HEK293T (cell line): Measurements from ENCODE around the gene ZNF774.

Experiments
- BHLHE40 ChIP-seq: fragments of 450-650 bp; IDR thresholded peaks from 2 replicates; pipeline ENCODE4 v1.6.1; 2016; ENCODE audit warnings: mild to moderate bottlenecking, moderate library complexity, borderline replicate concordance
- ELF4 ChIP-seq: fragments of 450-650 bp; IDR thresholded peaks from 2 replicates; pipeline ENCODE4 v1.6.1; 2017; ENCODE audit warnings: antibody characterized with exemption
- FOXA1 ChIP-seq: fragments of 450-650 bp; IDR thresholded peaks from 2 replicates; pipeline ENCODE4 v1.6.1; 2016; ENCODE audit warnings: mild to moderate bottlenecking
- FOXM1 ChIP-seq: fragments of 450-650 bp; IDR thresholded peaks from 2 replicates; pipeline ENCODE4 v1.6.1; 2017; ENCODE audit warnings: mild to moderate bottlenecking, borderline replicate concordance
- HDGF ChIP-seq: fragments of 450-650 bp; IDR thresholded peaks from 2 replicates; pipeline ENCODE4 v1.6.1; 2017; ENCODE audit warnings: antibody characterized with exemption, borderline replicate concordance
- L3MBTL2 ChIP-seq: fragments of 450-650 bp; conservative IDR thresholded peaks from 2 replicates; pipeline ENCODE4 v1.6.1; 2016; ENCODE audit warnings: mild to moderate bottlenecking
- NFRKB ChIP-seq: fragments of 450-650 bp; IDR thresholded peaks from 2 replicates; pipeline ENCODE4 v1.6.1; 2016; ENCODE audit warnings: mild to moderate bottlenecking, moderate library complexity
- SP1 ChIP-seq: fragments of 450-650 bp; IDR thresholded peaks from 2 replicates; pipeline ENCODE4 v1.6.1; 2017
- SUZ12 ChIP-seq: fragments of 450-650 bp; IDR thresholded peaks from 2 replicates; pipeline ENCODE4 v1.6.1; 2016; ENCODE audit warnings: mild to moderate bottlenecking
- ZNF384 ChIP-seq: fragments of 450-650 bp; IDR thresholded peaks from 2 replicates; pipeline ENCODE4 v1.6.1; 2016

DNA sequence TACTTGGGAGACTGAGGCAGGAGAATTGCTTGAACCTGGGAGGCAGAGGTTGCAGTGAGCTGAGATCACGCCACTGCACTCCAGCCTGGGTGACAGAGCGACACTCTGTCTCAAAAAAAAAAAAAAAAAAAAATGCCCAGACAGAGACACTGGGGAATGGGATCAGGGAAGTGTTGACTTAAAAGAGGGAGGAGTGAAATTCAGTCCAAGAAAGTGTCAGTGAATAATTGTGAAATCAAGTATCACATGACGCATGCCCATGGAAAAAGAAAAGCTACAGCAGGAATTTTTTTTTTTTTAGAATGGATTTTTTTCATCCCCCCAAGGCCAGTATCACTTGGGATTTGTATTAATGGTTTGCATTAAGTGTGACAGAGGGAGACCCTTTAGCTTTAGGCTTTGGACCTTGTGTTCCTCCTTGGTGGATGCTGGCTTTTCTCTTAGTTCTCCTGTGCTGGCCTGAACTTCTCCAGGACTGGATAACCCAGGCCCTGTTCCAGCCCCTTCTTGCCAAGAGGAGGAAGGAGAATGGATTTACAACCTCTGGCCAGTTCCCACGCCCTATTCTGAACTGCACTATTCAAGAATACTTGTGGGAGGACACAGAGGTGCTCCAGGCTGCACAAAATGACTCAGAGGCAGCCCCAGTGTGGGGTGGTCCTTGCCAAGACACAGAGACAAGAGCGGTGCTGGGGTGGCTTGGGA lies 36.7 kb upstream of the ZNF774 start:
- TF ChIP-seq SUZ12 (no peak), FOXM1 (no peak), ELF4 (no peak), BHLHE40 (no peak), FOXA1 (no peak), SP1 (no peak), NFRKB (no peak), ZNF384 (no peak), HDGF (no peak), L3MBTL2 (no peak)
